Body of pancreas (tissue), 4 donors: ENCODE data around the gene ENTHD1. TPM values are rescaled to one million over a fixed set of nuclear protein-coding genes. Genes with fewer than 3 reads are reported as not detected.
A peak's percentile ranks its signal among the peaks of the same experiment; 100 is the strongest.

Experiments used
- ATAC-seq: fragments of 150-250 bp; one replicate; pipeline ENCODE4 v1.9.1; 2016
- DNase-seq, 4 donors: peaks; one replicate each; pipeline ENCODE4 v3.0.0-alpha.2; 2019
- H3K27ac ChIP-seq, 4 donors: fragments of 200-600 bp; sonication (generic); 1 replicate in 3 of 4; 2 replicates in 1 of 4; pipeline versions ENCODE4 v1.5.1 to v1.6.1; 2016 to 2019; ENCODE audit warnings: mild to moderate bottlenecking in 1 of 4, mixed read lengths in 1 of 4, moderate library complexity in 1 of 4
- H3K27me3 ChIP-seq, 2 donors: fragments of 200-600 bp; sonication (generic); one replicate each; pipeline ENCODE4 v1.6.0; 2016; ENCODE audit warnings: mild to moderate bottlenecking in 1 of 2
- H3K36me3 ChIP-seq, 2 donors: fragments of 200-600 bp; sonication (generic); replicated peaks in 1 of 2; 2 replicates each; pipeline ENCODE4 v1.5.1; 2016; ENCODE audit warnings: low read depth in 2 of 2; ENCODE audit not compliant: insufficient read depth in 1 of 2
- H3K4me1 ChIP-seq: fragments of 200-600 bp; sonication (generic); one replicate; pipeline ENCODE4 v1.6.0; 2016
- H3K4me3 ChIP-seq, 2 donors: fragments of 200-600 bp; sonication (generic); 1 replicate in 1 of 2; 2 replicates in 1 of 2; pipeline ENCODE4 v1.5.1; 2016 to 2019
- H3K9me3 ChIP-seq, 3 donors: fragments of 200-600 bp; sonication (generic); 1 replicate in 2 of 3; 2 replicates in 1 of 3; pipeline ENCODE4 v1.5.1; 2016
- CTCF ChIP-seq, 7 experiments: fragments of 450-650 bp in 4 of 7; fragments of 200-600 bp in 3 of 7; sonication (generic) in 3 of 7; IDR thresholded peaks; one replicate each; pipeline ENCODE4 v1.5.1; 2016 to 2019; ENCODE audit warnings: antibody characterized with exemption in 7 of 7
- POLR2A ChIP-seq, 3 donors: fragments of 450-650 bp; IDR thresholded peaks; one replicate each; pipeline ENCODE4 v1.6.1; 2016; ENCODE audit warnings: antibody characterized with exemption in 3 of 3, mild to moderate bottlenecking in 2 of 3
- WGBS, 2 donors: methylation state at CpG; one replicate each; pipeline ENCODE4 v1.1.5; 2017; 5-methylcytosine and 5-hydroxymethylcytosine counted together
- intact Hi-C: fragments of 100-400 bp; cut with DNase I; formaldehyde crosslinking; loops from one replicate; pipeline ENCODE4 v1.15.1; 2023
- total RNA-seq, 2 donors: library from RNA; depleted of rRNA; stranded (reverse); fragments of >200 nt; gene quantifications; one replicate each; pipeline ENCODE4 v1.1.0, GENCODE V29; 2016

Gene ENTHD1
- total RNA-seq, 2 donors from 2014 or later: not detected

GRCh38 chr22:39927544-39927943 lies 34.0 kb upstream of the ENTHD1 start:
- no peak for ATAC-seq
- peak in 2 of 7 experiments; percentile 3 to 9 for TF ChIP-seq CTCF (IDR thresholded peaks at IDR 0.05)
- TF ChIP-seq POLR2A (IDR thresholded peaks at IDR 0.05): no peak
- no peaks in the 10 kb centered on the region for H3K27me3 ChIP-seq
- no peaks in the 10 kb centered on the region for H3K36me3 ChIP-seq
- DNase-seq: no peak
- 24 to 32% methylated on average over 7 of the region's 7 CpGs for WGBS, 2 donors
- no peak overlapping the region for H3K27ac ChIP-seq
- intact Hi-C loops: no loop called here
- H3K4me3 ChIP-seq: no peak overlapping the region
- H3K4me1 ChIP-seq: peaks cover 18% of the 10 kb centered on the region
- no peaks in the 10 kb centered on the region for H3K9me3 ChIP-seq

- WGBS, 2 donors: 60 to 66% methylated on average over 5 of the region's 5 CpGs
- H3K4me3 ChIP-seq: no peak overlapping the region
- peaks cover 18% of the 10 kb centered on the region for H3K4me1 ChIP-seq
- TF ChIP-seq CTCF (IDR thresholded peaks at IDR 0.05) (no peak), POLR2A (IDR thresholded peaks at IDR 0.05) (no peak)
- intact Hi-C loops: no loop called here
- DNase-seq: no peak
- no peaks in the 10 kb centered on the region for H3K9me3 ChIP-seq
- H3K27me3 ChIP-seq: no peaks in the 10 kb centered on the region
- no peak overlapping the region for H3K27ac ChIP-seq
- H3K36me3 ChIP-seq: no peaks in the 10 kb centered on the region
- no peak for ATAC-seq
Observed at GRCh38 chr22:39926753-39927152, 33.2 kb upstream of the ENTHD1 start.

GRCh38 chr22:39925909-39926679 lies 32.5 kb upstream of the ENTHD1 start:
- DNase-seq (peak in 1 of 4 donors; percentile 13), ATAC-seq (peak; percentile 48)
- 59 to 73% methylated on average over 8 of the region's 8 CpGs for WGBS, 2 donors

GRCh38 chr22:39925273-39925672 lies 31.7 kb upstream of the ENTHD1 start:
- intact Hi-C loops: no loop called here
- H3K4me1 ChIP-seq: peaks cover 18% of the 10 kb centered on the region
- H3K4me3 ChIP-seq: no peak overlapping the region
- TF ChIP-seq CTCF (IDR thresholded peaks at IDR 0.05) (no peak), POLR2A (IDR thresholded peaks at IDR 0.05) (no peak)
- H3K27ac ChIP-seq: no peak overlapping the region
- DNase-seq: no peak
- H3K36me3 ChIP-seq: no peaks in the 10 kb centered on the region
- no peaks in the 10 kb centered on the region for H3K9me3 ChIP-seq
- 80 to 93% methylated on average over 2 of the region's 2 CpGs for WGBS, 2 donors
- no peak for ATAC-seq
- no peaks in the 10 kb centered on the region for H3K27me3 ChIP-seq

More at GRCh38 chr22:39925909-39926679, 32.5 kb upstream of the ENTHD1 start:
- Histone ChIP-seq H3K4me3 (no peak overlapping the region), H3K9me3 (no peaks in the 10 kb centered on the region), H3K27me3 (no peaks in the 10 kb centered on the region), H3K36me3 (no peaks in the 10 kb centered on the region), H3K4me1 (peaks cover 18% of the 10 kb centered on the region), H3K27ac (no peak overlapping the region)
- TF ChIP-seq CTCF (IDR thresholded peaks at IDR 0.05) (no peak), POLR2A (IDR thresholded peaks at IDR 0.05) (no peak)
- intact Hi-C loops: no loop called here

- Histone ChIP-seq H3K27me3 (no peaks in the 10 kb centered on the region), H3K36me3 (no peaks in the 10 kb centered on the region), H3K9me3 (no peaks in the 10 kb centered on the region), H3K27ac (no peak overlapping the region), H3K4me1 (peaks cover 18% of the 10 kb centered on the region), H3K4me3 (no peak overlapping the region)
- intact Hi-C loops: no loop called here
- ATAC-seq (no peak), DNase-seq (no peak)
- 90 to 93% methylated on average over 18 of the region's 18 CpGs for WGBS, 2 donors
- TF ChIP-seq POLR2A (IDR thresholded peaks at IDR 0.05): no peak
- TF ChIP-seq CTCF (IDR thresholded peaks at IDR 0.05): no peak
Observed at GRCh38 chr22:39924286-39924685, 30.7 kb upstream of the ENTHD1 start.
